Small intestine (tissue), 7 donors: ENCODE data around the gene CABP4. TPM values are rescaled to one million over a fixed set of nuclear protein-coding genes. Genes with fewer than 3 reads are reported as not detected.
"Not testable (repeated sequence)": the region's sequence is repeated elsewhere in the genome, so short reads cannot be mapped to it uniquely, and the experiment has no call there.

Experiments used
- DNase-seq, 2 donors: peaks; one replicate each; pipeline versions ENCODE4 v3.0.0 to v3.0.0-alpha.2; 2013
- FAIRE-seq: peaks from 2 replicates; lab custom pipeline; 2012; peaks lifted over from hg19 to GRCh38; lab: Jason Lieb, UNC
- H3K27ac ChIP-seq, 3 donors: one replicate each; pipeline ENCODE4 v1.5.1; 2013; ENCODE audit warnings: low read length in 2 of 3, mild to moderate bottlenecking in 2 of 3, control low read depth in 1 of 3, inconsistent platforms in 1 of 3, low read depth in 1 of 3, moderate library complexity in 1 of 3
- H3K27me3 ChIP-seq, 3 donors: one replicate each; pipeline ENCODE4 v1.6.1; 2013; ENCODE audit warnings: low read length in 3 of 3, inconsistent platforms in 1 of 3; ENCODE audit not compliant: control insufficient read depth in 3 of 3, insufficient read depth in 3 of 3
- H3K36me3 ChIP-seq, 3 donors: one replicate each; pipeline ENCODE4 v1.6.1; 2013; ENCODE audit warnings: low read length in 3 of 3, inconsistent platforms in 1 of 3, low read depth in 1 of 3, mild to moderate bottlenecking in 1 of 3, moderate library complexity in 1 of 3; ENCODE audit not compliant: control insufficient read depth in 3 of 3, insufficient read depth in 2 of 3
- H3K4me1 ChIP-seq, 3 donors: one replicate each; pipeline ENCODE4 v1.6.1; 2013; ENCODE audit warnings: low read length in 2 of 3, inconsistent platforms in 1 of 3, low read depth in 1 of 3, mild to moderate bottlenecking in 1 of 3, moderate library complexity in 1 of 3; ENCODE audit not compliant: control insufficient read depth in 3 of 3, insufficient read depth in 2 of 3
- H3K4me3 ChIP-seq, 3 donors: one replicate each; pipeline ENCODE4 v1.5.1; 2013; ENCODE audit warnings: low read length in 3 of 3, control low read depth in 1 of 3, inconsistent platforms in 1 of 3, low read depth in 1 of 3, mild to moderate bottlenecking in 1 of 3, moderate library complexity in 1 of 3
- H3K9me3 ChIP-seq, 2 donors: one replicate each; pipeline ENCODE4 v1.6.1; 2013; ENCODE audit warnings: low read depth in 1 of 2, low read length in 1 of 2; ENCODE audit not compliant: control insufficient read depth in 2 of 2, insufficient read depth in 1 of 2
- WGBS, 3 donors: extraction: QIAGEN DNeasy Blood & Tissue Kit; methylation state at CpG; one replicate each; pipeline ENCODE4 v1.1.7; 2013; 5-methylcytosine and 5-hydroxymethylcytosine counted together
- polyA plus RNA-seq, 4 donors: library from polyadenylated mRNA; stranded (reverse) in 3 of 4; unstranded in 1 of 4; fragments of 200-250 nt in 3 of 4; fragments of 120-200 nt in 1 of 4; gene quantifications; one replicate each; pipeline versions ENCODE4 v1.2.1 to v1.2.3, GENCODE V29; 2013
- donor health status: healthy with polysubstance abuse.
- donor health status: control.
- donor health status: control.
- donor health status: Bipolar disorder and iron deficiency.
- donor health status: healthy.

Gene CABP4
- polyA plus RNA-seq, 4 donors: 0.27 to 1.1 (median 0.41) TPM; not detected in 1

- peak overlapping the region; percentile 55 to 95 (median 84) for H3K4me3 ChIP-seq
- H3K4me1 ChIP-seq: peaks cover 2 to 40% (median 7%) of the 10 kb centered on the region in 3 donors
- H3K27ac ChIP-seq: peak overlapping the region; percentile 83 to 95 (median 88)
- FAIRE-seq (no peak), DNase-seq (peak; percentile 42 to 44)
- no peaks in the 10 kb centered on the region for H3K27me3 ChIP-seq
- peaks cover 0 to 33% (median 0%) of the 10 kb centered on the region in 3 donors for H3K36me3 ChIP-seq
- 23 to 45% (median 37%) methylated on average over 3 of the region's 3 CpGs for WGBS, 3 donors
- no peaks in the 10 kb centered on the region for H3K9me3 ChIP-seq
These were observed 10.0 kb downstream of the CABP4 start for GRCh38 chr11:67465189-67465510.

- Histone ChIP-seq H3K4me1 (peaks cover 2 to 40% (median 7%) of the 10 kb centered on the region in 3 donors), H3K36me3 (peaks cover 0 to 33% (median 0%) of the 10 kb centered on the region in 3 donors), H3K27ac (peak overlapping the region; percentile 83 to 95 (median 88)), H3K4me3 (peak overlapping the region in 2 of 3 donors; percentile 84 to 95)
- FAIRE-seq, H3K9me3 ChIP-seq, H3K27me3 ChIP-seq: not testable (repeated sequence)
- peak in 1 of 2 donors; percentile 28 for DNase-seq
- 55 to 70% (median 65%) methylated on average over 2 of the region's 2 CpGs for WGBS, 3 donors
These were observed 10.4 kb downstream of the CABP4 start for GRCh38 chr11:67465530-67465929.

- H3K27ac ChIP-seq: no peak overlapping the region
- H3K4me1 ChIP-seq: peaks cover 2 to 40% (median 7%) of the 10 kb centered on the region in 3 donors
- no peak for DNase-seq
- H3K9me3 ChIP-seq: no peaks in the 10 kb centered on the region
- H3K4me3 ChIP-seq: no peak overlapping the region
- 75 to 88% (median 83%) methylated on average over 5 of the region's 5 CpGs for WGBS, 3 donors
- H3K27me3 ChIP-seq: no peaks in the 10 kb centered on the region
- H3K36me3 ChIP-seq: peaks cover 0 to 33% (median 0%) of the 10 kb centered on the region in 3 donors
- no peak for FAIRE-seq
These were observed 11.2 kb downstream of the CABP4 start for GRCh38 chr11:67466367-67466766.

GRCh38 chr11:67466962-67467771 is 12.0 kb downstream of the CABP4 start:
- no peak for DNase-seq
- no peak for FAIRE-seq
- WGBS, 3 donors: 44 to 72% (median 52%) methylated on average over 10 to 11 of the region's 11 CpGs

GRCh38 chr11:67468056-67468455 is 12.9 kb downstream of the CABP4 start:
- Histone ChIP-seq H3K9me3 (no peaks in the 10 kb centered on the region), H3K27ac (peak overlapping the region in 2 of 3 donors; percentile 86 to 95), H3K27me3 (no peaks in the 10 kb centered on the region), H3K36me3 (peaks cover 0 to 31% (median 0%) of the 10 kb centered on the region in 3 donors), H3K4me3 (peak overlapping the region; percentile 81 to 84 (median 84)), H3K4me1 (peaks cover 2 to 40% (median 7%) of the 10 kb centered on the region in 3 donors)
- FAIRE-seq: no peak
- peak; percentile 57 to 64 for DNase-seq
- 12 to 28% (median 13%) methylated on average over 5 of the region's 5 CpGs for WGBS, 3 donors

More at GRCh38 chr11:67466962-67467771, 12.0 kb downstream of the CABP4 start:
- peak overlapping the region in 1 of 3 donors; percentile 86 for H3K27ac ChIP-seq
- H3K36me3 ChIP-seq: peaks cover 0 to 33% (median 0%) of the 10 kb centered on the region in 3 donors
- no peaks in the 10 kb centered on the region for H3K9me3 ChIP-seq
- H3K4me1 ChIP-seq: peaks cover 2 to 40% (median 7%) of the 10 kb centered on the region in 3 donors
- no peaks in the 10 kb centered on the region for H3K27me3 ChIP-seq
- H3K4me3 ChIP-seq: no peak overlapping the region

- peak overlapping the region; percentile 52 to 95 (median 86) for H3K27ac ChIP-seq
- DNase-seq (no peak), FAIRE-seq (no peak)
- H3K36me3 ChIP-seq: peaks cover 0 to 29% (median 0%) of the 10 kb centered on the region in 3 donors
- WGBS, 3 donors: 0 to 4% (median 0%) methylated on average over 6 of the region's 6 CpGs
- no peaks in the 10 kb centered on the region for H3K9me3 ChIP-seq
- H3K27me3 ChIP-seq: no peaks in the 10 kb centered on the region
- peak overlapping the region; percentile 81 to 84 (median 84) for H3K4me3 ChIP-seq
- peaks cover 2 to 40% (median 7%) of the 10 kb centered on the region in 3 donors for H3K4me1 ChIP-seq
These were observed 13.3 kb downstream of the CABP4 start for GRCh38 chr11:67468456-67468758.

- WGBS, 3 donors: 0 to 1% (median 0%) methylated on average over 40 to 76 of the region's 76 CpGs
- DNase-seq (peak; percentile 91 to 95), FAIRE-seq (no peak)
- H3K4me3 ChIP-seq: peak within 1 kb of the TSS; percentile 81 to 84 (median 84)
- H3K9me3 ChIP-seq: no peaks in the 10 kb centered on the region
- H3K27me3 ChIP-seq: no peaks in the 10 kb centered on the region
- H3K27ac ChIP-seq: peak within 1 kb of the TSS; percentile 80 to 96 (median 95)
- H3K36me3 ChIP-seq: peaks cover 0 to 25% (median 0%) of the 10 kb centered on the region in 3 donors
- peaks cover 2 to 37% (median 7%) of the 10 kb centered on the region in 3 donors for H3K4me1 ChIP-seq
These were observed 13.8 kb downstream of the CABP4 start, which contains the start of gene TMEM134 for GRCh38 chr11:67468759-67469507. TMEM134 (minus strand) TSS chr11:67469251; CDS start chr11:67469192, 59 bp downstream.

GRCh38 chr11:67469508-67469811 is 14.3 kb downstream of the CABP4 start:
- Histone ChIP-seq H3K4me3 (peak overlapping the region; percentile 43 to 84 (median 81)), H3K36me3 (peaks cover 0 to 21% (median 0%) of the 10 kb centered on the region in 3 donors), H3K27me3 (no peaks in the 10 kb centered on the region), H3K4me1 (peaks cover 0 to 32% (median 7%) of the 10 kb centered on the region in 3 donors), H3K9me3 (no peaks in the 10 kb centered on the region), H3K27ac (peak overlapping the region; percentile 75 to 96 (median 80))
- 6 to 13% (median 10%) methylated on average over 9 of the region's 9 CpGs for WGBS, 3 donors
- FAIRE-seq (no peak), DNase-seq (no peak)
